Measurements from ENCODE around the gene RIPOR2.

Gene RIPOR2

DNA sequence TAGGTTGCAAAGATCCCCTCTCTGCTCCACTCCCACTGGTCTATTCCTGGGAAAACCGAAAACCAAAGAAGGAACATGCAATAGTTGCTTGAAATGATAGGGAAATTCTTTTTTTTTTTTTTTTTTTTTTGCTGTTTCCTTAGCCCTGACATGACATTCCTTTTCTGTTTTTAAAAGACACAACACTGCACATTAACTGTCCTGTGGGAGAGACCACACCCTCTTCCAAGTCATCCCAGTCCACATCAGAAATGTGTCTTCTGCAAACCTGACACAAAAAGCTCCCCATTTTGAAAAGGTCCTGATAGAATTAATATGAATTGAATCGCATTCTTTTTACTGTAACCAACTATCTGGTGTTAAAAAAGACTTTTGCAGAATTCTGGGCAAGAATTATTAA lies 43.4 kb upstream of the RIPOR2 start:
- TF ChIP-seq POLR2A (IDR thresholded peaks at IDR 0.05; ENCODE audit: extremely low read depth, insufficient read length) (no peak), MYC (IDR thresholded peaks at IDR 0.05; ENCODE audit: low read depth, low read length) (no peak)
- TF ChIP-seq, protein P1, sequence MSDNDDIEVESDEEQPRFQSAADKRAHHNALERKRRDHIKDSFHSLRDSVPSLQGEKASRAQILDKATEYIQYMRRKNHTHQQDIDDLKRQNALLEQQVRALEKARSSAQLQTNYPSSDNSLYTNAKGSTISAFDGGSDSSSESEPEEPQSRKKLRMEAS (IDR thresholded peaks at IDR 0.05; ENCODE audit: low read depth, low read length): no peak
- TF ChIP-seq, protein P2, sequence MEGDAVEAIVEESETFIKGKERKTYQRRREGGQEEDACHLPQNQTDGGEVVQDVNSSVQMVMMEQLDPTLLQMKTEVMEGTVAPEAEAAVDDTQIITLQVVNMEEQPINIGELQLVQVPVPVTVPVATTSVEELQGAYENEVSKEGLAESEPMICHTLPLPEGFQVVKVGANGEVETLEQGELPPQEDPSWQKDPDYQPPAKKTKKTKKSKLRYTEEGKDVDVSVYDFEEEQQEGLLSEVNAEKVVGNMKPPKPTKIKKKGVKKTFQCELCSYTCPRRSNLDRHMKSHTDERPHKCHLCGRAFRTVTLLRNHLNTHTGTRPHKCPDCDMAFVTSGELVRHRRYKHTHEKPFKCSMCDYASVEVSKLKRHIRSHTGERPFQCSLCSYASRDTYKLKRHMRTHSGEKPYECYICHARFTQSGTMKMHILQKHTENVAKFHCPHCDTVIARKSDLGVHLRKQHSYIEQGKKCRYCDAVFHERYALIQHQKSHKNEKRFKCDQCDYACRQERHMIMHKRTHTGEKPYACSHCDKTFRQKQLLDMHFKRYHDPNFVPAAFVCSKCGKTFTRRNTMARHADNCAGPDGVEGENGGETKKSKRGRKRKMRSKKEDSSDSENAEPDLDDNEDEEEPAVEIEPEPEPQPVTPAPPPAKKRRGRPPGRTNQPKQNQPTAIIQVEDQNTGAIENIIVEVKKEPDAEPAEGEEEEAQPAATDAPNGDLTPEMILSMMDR (IDR thresholded peaks at IDR 0.05; ENCODE audit: low read depth, low read length): no peak
- H3K4me3 ChIP-seq (ENCODE audit: low read depth, low read length): no peak overlapping the region
- DNase-seq (ENCODE audit: low read depth): no peak

DNA sequence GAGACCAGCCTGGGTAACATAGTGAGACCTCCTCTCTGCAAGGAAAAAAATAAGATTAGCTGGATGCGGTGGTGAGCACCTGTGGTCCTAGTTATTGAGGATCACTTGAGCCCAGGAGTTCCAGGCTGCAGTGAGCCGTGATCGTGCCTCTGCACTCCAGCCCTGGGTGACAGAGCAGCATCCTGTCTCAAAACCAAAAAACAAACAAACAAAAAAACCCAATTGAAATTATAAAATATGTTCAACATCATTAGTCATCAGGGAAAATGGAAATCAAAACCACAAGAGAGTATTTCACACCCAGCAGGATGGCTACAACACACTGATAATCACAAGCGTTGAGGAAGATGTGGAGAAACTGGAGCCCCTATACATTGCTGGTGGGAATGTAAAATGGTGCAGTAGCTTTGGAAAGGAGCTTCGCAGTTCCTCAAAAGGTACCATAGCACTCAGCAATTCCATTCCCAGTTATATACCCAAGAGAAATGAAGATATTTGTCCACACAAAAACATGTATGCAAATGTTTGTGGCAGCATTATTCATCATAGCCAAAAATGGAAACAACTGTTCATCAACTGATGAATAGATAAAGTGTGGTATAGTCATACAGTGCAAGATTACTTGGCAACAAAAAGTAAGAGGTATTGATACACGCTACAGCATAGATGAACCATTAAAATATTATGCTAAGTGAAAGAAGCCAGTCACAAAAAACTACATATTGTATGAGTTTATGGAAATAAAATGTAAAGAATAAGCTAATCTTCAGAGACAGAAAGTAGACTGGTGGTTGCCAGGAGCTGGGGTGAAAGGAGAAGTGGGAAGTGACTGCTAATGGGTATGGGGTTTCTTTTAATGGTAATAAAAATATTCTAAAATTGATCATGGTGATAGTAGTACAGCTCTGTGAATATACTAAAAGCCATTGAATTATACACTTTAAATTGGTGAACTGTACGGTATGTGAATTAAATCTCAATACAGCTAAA lies 38.7 kb upstream of the RIPOR2 start:
- H3K4me3 ChIP-seq (ENCODE audit: low read depth, low read length): no peak overlapping the region
- peak; percentile 28 for DNase-seq (ENCODE audit: low read depth)
- TF ChIP-seq MYC (IDR thresholded peaks at IDR 0.05; ENCODE audit: low read depth, low read length) (no peak), POLR2A (IDR thresholded peaks at IDR 0.05; ENCODE audit: extremely low read depth, insufficient read length) (no peak)
- TF ChIP-seq, protein P2 (IDR thresholded peaks at IDR 0.05; ENCODE audit: low read depth, low read length): no peak
- TF ChIP-seq, protein P1 (IDR thresholded peaks at IDR 0.05; ENCODE audit: low read depth, low read length): no peak

DNA sequence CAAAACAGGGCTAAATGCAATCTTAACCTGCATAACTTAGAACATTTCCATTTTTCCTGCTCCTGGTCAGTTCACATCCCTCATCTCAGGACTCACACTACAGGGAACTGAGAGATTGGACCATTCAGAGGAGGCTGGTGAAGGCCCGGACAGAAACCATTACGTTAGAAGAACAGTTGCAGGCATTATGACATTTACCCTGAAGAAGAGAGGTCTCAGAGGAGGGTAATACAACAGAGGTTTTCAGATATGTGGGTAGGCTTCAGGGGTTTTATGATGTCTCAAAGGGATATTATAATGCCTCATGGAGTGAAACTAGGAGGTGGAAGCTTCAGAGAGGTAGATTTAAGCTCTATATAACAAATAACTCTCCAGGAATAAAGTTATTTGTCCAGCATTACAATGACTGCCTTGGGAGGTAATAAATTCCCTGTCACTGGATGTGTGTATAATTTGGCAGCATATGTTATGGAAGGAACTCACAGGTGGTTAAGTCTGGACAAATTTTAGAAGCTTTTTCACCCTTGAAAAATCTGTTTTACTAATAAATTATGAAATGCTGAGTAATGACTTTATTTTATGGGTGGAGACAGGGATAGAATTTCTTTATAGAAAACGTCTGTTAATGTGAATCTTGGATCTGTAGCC lies 36.7 kb upstream of the RIPOR2 start:
- TF ChIP-seq POLR2A (IDR thresholded peaks at IDR 0.05; ENCODE audit: extremely low read depth, insufficient read length): no peak
- TF ChIP-seq MYC (IDR thresholded peaks at IDR 0.05; ENCODE audit: low read depth, low read length): no peak
- TF ChIP-seq, protein P2 (IDR thresholded peaks at IDR 0.05; ENCODE audit: low read depth, low read length): no peak
- TF ChIP-seq, protein P1 (IDR thresholded peaks at IDR 0.05; ENCODE audit: low read depth, low read length): no peak
- H3K4me3 ChIP-seq (ENCODE audit: low read depth, low read length): no peak overlapping the region
- no peak for DNase-seq (ENCODE audit: low read depth)

DNA sequence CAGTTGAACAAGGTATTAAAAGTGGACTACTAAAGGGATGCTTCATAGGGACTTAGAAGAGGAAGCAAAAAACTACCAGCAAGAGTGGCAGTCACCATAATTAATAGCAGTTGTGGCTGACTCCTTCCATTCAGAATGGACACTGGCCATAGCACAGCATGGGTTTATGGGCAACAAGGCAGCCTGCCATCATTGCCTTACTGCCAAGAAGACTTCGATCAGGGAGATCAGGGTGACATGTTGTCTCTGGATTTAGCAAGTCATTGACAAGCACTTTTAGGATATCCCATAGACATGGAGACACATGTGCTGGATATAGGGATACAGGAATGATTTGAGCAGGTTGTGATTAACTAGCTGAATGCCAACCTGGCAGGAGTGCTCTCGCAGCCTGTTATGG lies 35.3 kb upstream of the RIPOR2 start:
- DNase-seq (ENCODE audit: low read depth): no peak
- TF ChIP-seq, protein P1 (IDR thresholded peaks at IDR 0.05; ENCODE audit: low read depth, low read length): no peak
- TF ChIP-seq POLR2A (IDR thresholded peaks at IDR 0.05; ENCODE audit: extremely low read depth, insufficient read length) (no peak), MYC (IDR thresholded peaks at IDR 0.05; ENCODE audit: low read depth, low read length) (no peak)
- TF ChIP-seq, protein P2 (IDR thresholded peaks at IDR 0.05; ENCODE audit: low read depth, low read length): no peak
- no peak overlapping the region for H3K4me3 ChIP-seq (ENCODE audit: low read depth, low read length)

DNA sequence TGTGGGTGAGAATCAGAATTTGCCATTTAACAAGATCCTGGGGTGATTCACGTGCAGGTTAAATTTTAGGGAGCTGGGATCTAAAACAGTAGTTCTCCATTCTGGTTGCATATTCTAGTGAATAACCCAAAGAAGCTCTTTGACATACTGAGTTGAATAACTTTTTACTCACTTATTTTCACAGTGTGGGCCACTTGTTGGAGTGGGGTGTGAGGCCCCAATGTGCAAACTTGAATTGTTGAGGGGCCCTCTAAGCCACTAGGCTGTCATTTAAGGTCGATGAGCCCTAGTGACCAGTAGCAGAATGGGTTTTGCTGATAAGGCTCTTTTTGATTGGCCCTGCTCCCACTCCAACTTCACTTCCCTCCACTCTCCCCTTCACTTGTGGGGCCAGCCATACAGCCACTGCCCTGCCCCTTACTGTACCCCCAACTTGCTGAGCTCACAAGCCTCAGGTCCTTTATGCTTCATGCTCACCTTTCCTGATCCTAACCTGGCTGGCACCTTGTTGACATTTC lies 33.6 kb upstream of the RIPOR2 start:
- H3K4me3 ChIP-seq (ENCODE audit: low read depth, low read length): no peak overlapping the region
- no peak for DNase-seq (ENCODE audit: low read depth)
- TF ChIP-seq, protein P2 (IDR thresholded peaks at IDR 0.05; ENCODE audit: low read depth, low read length): no peak
